SU-DHL-6 (cell line): ENCODE results near the gene ZMYND8.
"Not testable (repeated sequence)": the region's sequence is repeated elsewhere in the genome, so short reads cannot be mapped to it uniquely, and the experiment has no call there.

Experiments
- H2AFZ ChIP-seq: fragments of 200-600 bp; sonication (generic); 2 replicates; pipeline ENCODE4 v1.6.1; 2014; ENCODE audit warnings: low read depth, mild to moderate bottlenecking, moderate library complexity, mixed read lengths, antibody characterized with exemption, low read length; ENCODE audit not compliant: severe bottlenecking
- H3F3A ChIP-seq: fragments of 200-600 bp; shearing (Covaris generic); 2 replicates; pipeline ENCODE4 v1.6.0; 2016; ENCODE audit warnings: antibody characterized with exemption, mild to moderate bottlenecking; ENCODE audit not compliant: insufficient read depth
- H3K27ac ChIP-seq: fragments of 200-600 bp; sonication (generic); 2 replicates; pipeline ENCODE4 v1.5.1; 2016; ENCODE audit warnings: low read depth, mild to moderate bottlenecking, low read length, moderate library complexity, mixed read lengths
- H3K27me3 ChIP-seq: fragments of 200-600 bp; sonication (generic), shearing (Covaris generic); 2 replicates; pipeline ENCODE4 v1.6.0; 2014; ENCODE audit warnings: mild to moderate bottlenecking, low read length
- H3K36me3 ChIP-seq: fragments of 200-600 bp; sonication (generic); 2 replicates; pipeline ENCODE4 v1.6.1; 2014; ENCODE audit warnings: mild to moderate bottlenecking, low read length, mixed read lengths
- H3K4me2 ChIP-seq: fragments of 300-600, 200-600 bp; shearing (Covaris generic), sonication (generic); 2 replicates; pipeline ENCODE4 v1.6.0; 2014; ENCODE audit warnings: low read length, low read depth, mild to moderate bottlenecking; ENCODE audit not compliant: poor library complexity, severe bottlenecking
- H3K4me3 ChIP-seq: fragments of 200-600 bp; sonication (generic); 2 replicates; pipeline ENCODE4 v1.5.1; 2014; ENCODE audit warnings: antibody characterized with exemption, low read length, mild to moderate bottlenecking, mixed read lengths; ENCODE audit not compliant: insufficient read depth, poor library complexity, severe bottlenecking
- H3K79me2 ChIP-seq: fragments of 200-600 bp; sonication (generic); 2 replicates; pipeline ENCODE4 v1.6.1; 2014; ENCODE audit warnings: mild to moderate bottlenecking, low read length, moderate library complexity; ENCODE audit not compliant: insufficient read depth
- H3K9ac ChIP-seq: fragments of 200-600 bp; sonication (generic); 2 replicates; pipeline ENCODE4 v1.7.0; 2014; ENCODE audit warnings: mild to moderate bottlenecking, low read length
- H3K9me2 ChIP-seq: fragments of 200-600 bp; sonication (generic); replicated peaks from 2 replicates; pipeline ENCODE4 v1.6.1; 2014; ENCODE audit warnings: low read length; ENCODE audit not compliant: insufficient read depth
- H3K9me3 ChIP-seq: fragments of 200-600 bp; sonication (generic); 2 replicates; pipeline ENCODE4 v1.6.1; 2014; ENCODE audit warnings: low read length, mixed read lengths; ENCODE audit not compliant: insufficient read depth
- H4K20me1 ChIP-seq: fragments of 200-600 bp; sonication (generic); 2 replicates; pipeline ENCODE4 v1.6.1; 2014; ENCODE audit warnings: low read depth, mild to moderate bottlenecking, antibody characterized with exemption, low read length, moderate library complexity, mixed read lengths
- EZH2phosphoT487 ChIP-seq: fragments of 200-600 bp; sonication (generic), shearing (Covaris generic); conservative IDR thresholded peaks from 2 replicates; pipeline ENCODE4 v1.6.1; 2018; ENCODE audit warnings: mild to moderate bottlenecking, antibody characterized with exemption, low read length, moderate library complexity, mixed read lengths
- TF ChIP-seq, protein P1 (sequence below): fragments of 200-600 bp; sonication (generic); IDR thresholded peaks from one replicate; pipeline ENCODE4 v1.5.1; 2017; ENCODE audit warnings: antibody characterized with exemption, mild to moderate bottlenecking, low read length, moderate library complexity; ENCODE audit not compliant: insufficient read depth, poor library complexity, severe bottlenecking

The ZMYND8 gene

DNA sequence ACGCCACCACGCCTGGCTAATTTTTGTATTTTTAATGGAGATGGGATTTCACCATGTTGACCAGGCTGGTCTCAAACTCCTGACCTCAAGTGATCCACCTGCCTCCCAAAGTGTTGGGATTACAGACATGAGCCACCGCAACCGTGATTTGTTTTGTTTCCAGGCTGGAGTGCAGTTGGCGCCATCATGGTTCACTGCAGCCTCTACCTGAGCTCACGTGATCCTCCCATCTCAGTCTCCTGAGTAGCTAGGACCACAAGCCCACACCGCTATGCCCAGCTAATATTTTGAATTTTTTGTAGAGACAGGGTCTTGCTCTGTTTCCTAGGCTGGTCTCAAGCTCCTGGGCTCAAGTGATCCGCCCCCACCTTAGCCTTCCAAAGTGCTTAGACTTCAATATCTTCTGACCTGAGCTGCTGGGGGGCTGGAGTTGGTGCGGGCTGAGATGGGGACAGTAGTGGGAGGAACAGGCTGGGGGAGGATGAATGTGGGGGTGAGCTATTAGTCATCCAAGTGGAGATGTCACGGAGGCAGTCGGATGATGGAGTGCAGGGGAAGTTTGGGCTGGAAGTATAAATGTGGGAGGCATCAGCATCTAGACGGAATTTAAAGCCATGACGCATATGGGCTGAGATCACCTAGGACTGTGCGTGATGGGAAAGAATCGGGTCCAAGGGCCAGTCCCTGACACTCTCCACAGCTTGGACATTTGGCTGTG, 23.1 kb upstream of the ZMYND8 start:
- Histone ChIP-seq H3K27ac (no peak overlapping the region), H3K4me2 (no peak overlapping the region), H3K27me3 (no peaks in the 10 kb centered on the region), H3K79me2 (no peaks in the 10 kb centered on the region), H3F3A (0 out of 2 replicates have a peak, but pooled peaks cover 4% of the 10 kb centered on the region), H3K4me3 (no peak overlapping the region), H3K9ac (no peak overlapping the region), H3K9me2 (no peaks in the 10 kb centered on the region), H2AFZ (no peak overlapping the region), H3K36me3 (no peaks in the 10 kb centered on the region), H3K9me3 (no peaks in the 10 kb centered on the region), H4K20me1 (no peaks in the 10 kb centered on the region)
- TF ChIP-seq, protein P1, sequence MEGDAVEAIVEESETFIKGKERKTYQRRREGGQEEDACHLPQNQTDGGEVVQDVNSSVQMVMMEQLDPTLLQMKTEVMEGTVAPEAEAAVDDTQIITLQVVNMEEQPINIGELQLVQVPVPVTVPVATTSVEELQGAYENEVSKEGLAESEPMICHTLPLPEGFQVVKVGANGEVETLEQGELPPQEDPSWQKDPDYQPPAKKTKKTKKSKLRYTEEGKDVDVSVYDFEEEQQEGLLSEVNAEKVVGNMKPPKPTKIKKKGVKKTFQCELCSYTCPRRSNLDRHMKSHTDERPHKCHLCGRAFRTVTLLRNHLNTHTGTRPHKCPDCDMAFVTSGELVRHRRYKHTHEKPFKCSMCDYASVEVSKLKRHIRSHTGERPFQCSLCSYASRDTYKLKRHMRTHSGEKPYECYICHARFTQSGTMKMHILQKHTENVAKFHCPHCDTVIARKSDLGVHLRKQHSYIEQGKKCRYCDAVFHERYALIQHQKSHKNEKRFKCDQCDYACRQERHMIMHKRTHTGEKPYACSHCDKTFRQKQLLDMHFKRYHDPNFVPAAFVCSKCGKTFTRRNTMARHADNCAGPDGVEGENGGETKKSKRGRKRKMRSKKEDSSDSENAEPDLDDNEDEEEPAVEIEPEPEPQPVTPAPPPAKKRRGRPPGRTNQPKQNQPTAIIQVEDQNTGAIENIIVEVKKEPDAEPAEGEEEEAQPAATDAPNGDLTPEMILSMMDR, result no peak
- no peak for TF ChIP-seq EZH2phosphoT487

DNA sequence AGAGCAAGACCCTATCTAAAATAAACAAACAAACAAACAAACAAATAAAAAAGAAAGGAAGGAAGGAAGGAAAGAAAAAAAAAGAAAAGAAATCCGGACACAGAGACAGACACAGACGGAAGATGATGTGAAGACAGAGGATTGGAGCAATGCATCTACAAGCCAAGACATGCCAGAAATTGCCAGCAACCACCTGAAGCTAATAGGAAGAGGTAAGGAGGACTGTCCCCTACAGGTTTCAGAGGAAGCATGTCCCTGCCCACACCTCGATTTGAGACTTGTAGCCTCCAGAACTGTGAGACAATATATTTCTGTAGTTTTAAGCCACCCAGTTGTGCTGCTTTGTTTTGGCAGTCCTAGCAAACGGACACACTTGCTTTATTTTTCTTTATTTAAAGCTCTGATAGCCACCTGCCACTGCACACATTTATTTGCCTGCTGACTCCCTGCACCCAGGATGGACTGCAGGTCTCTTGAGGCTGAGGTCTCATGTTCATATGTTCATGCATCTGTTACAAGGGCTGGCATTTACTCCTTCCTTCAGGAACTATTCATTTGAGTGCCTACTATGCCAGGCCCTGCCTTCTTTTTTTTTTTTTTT, 20.7 kb upstream of the ZMYND8 start:
- H3K36me3 ChIP-seq, result no peaks in the 10 kb centered on the region
- H3F3A ChIP-seq, result 0 out of 2 replicates have a peak, but pooled peaks cover 4% of the 10 kb centered on the region
- H3K4me3 ChIP-seq, result no peak overlapping the region
- no peaks in the 10 kb centered on the region for H4K20me1 ChIP-seq
- no peaks in the 10 kb centered on the region for H3K27me3 ChIP-seq
- H2AFZ ChIP-seq, result no peak overlapping the region
- TF ChIP-seq, protein P1, result no peak
- no peak for TF ChIP-seq EZH2phosphoT487
- no peak overlapping the region for H3K9ac ChIP-seq
- no peaks in the 10 kb centered on the region for H3K9me3 ChIP-seq
- H3K9me2 ChIP-seq, result no peaks in the 10 kb centered on the region
- H3K27ac ChIP-seq, result no peak overlapping the region
- no peaks in the 10 kb centered on the region for H3K79me2 ChIP-seq
- H3K4me2 ChIP-seq, result no peak overlapping the region

DNA sequence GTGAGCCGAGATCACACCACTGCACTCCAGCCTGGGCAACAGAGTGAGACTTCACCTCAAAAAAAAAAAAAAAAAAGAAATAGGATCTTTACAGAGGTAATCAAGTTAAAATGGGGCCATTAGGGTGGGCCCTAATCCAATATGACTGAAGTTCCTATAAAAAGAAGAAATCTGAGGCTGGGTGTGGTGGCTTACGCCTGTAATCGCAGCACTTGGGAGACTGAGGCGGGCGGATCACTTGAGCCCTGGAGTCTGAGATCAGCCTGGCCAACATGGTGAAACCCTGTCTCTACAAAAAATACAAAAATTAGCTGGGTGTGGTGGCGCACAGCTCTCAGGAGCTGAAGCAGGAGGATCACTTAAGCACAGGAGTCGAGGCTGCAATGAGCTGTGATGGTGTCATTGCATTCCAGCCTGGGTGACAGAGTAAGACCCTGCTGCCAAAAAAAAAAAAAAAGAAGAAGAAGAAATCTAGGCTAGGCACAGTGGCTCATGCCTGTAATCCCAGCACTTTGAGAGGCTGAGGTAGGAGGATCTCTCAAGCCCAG, 19.7 kb upstream of the ZMYND8 start:
- H3K27ac ChIP-seq, H3K4me2 ChIP-seq, H2AFZ ChIP-seq: not testable (repeated sequence)

DNA sequence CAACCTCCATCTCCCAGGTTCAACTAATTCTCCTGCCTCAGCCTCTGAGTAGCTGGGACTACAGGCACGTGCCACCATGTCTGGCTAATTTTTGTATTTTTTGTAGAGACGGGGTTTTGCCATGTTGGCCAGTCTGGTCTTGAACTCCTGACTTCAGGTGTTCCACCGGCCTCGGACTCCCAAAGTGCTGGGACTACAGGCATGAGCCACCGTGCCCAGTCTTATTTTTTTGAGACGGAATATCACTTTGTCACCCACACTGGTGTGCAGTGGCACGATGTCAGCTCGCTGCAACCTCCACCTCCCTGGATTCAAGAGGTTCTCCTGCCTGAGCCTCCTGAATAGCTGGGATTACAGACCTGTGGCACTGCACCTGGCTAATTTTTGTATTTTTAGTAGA, 17.6 kb upstream of the ZMYND8 start:
- H3K9me2 ChIP-seq, H3K4me3 ChIP-seq, H4K20me1 ChIP-seq, H3K4me2 ChIP-seq, H3K9ac ChIP-seq, H3F3A ChIP-seq, H2AFZ ChIP-seq, H3K9me3 ChIP-seq, H3K79me2 ChIP-seq, H3K27ac ChIP-seq, H3K36me3 ChIP-seq, H3K27me3 ChIP-seq: not testable (repeated sequence)

More for the DNA sequence above, 19.7 kb upstream of the ZMYND8 start:
- not testable (repeated sequence) for H3K79me2 ChIP-seq, H3K9me2 ChIP-seq, H3K27me3 ChIP-seq, H4K20me1 ChIP-seq, H3K9ac ChIP-seq, H3K36me3 ChIP-seq, H3F3A ChIP-seq, H3K9me3 ChIP-seq, H3K4me3 ChIP-seq
